ENCODE measurements around the gene DLG2. TPM values are rescaled to one million over a fixed set of nuclear protein-coding genes. Genes with fewer than 3 reads are reported as not detected.

The DLG2 gene
- total RNA-seq, 1 donor from 2014 or later = 5.1 TPM

DNA sequence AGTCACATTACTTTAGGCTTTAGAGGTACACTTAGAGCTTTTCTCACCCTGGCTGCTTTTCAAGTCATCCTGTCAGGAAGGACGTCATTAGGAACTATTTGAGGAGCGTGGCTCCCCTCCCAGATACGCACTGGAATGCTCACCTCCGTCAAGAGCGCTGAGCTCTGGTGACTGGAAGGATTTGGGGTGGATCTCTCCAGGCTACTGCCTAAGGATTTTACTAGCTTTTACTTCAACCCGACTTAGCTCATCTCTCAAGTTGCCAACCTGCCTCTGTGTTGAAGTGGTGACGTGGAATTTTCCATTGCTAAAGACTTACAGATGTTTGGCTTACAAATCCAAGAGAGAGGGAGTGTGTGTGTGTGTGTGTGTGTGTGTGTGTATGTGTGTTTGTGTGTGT is 1985.6 kb downstream of the DLG2 start:
- Mint-ChIP-seq H3K27ac (ENCODE audit: unreplicated experiment) (no peak overlapping the region), H3K4me3 (ENCODE audit: unreplicated experiment) (no peak overlapping the region), H3K36me3 (ENCODE audit: low read depth, unreplicated experiment) (no peaks in the 10 kb centered on the region), H3K27me3 (ENCODE audit: unreplicated experiment) (no peaks in the 10 kb centered on the region), H3K9me3 (ENCODE audit: unreplicated experiment) (no peaks in the 10 kb centered on the region), H3K4me1 (ENCODE audit: unreplicated experiment) (peaks cover 4% of the 10 kb centered on the region)
- DNase-seq (ENCODE audit: low spot score) = no peak
- TF ChIP-seq CTCF (IDR thresholded peaks at IDR 0.05; ENCODE audit: unreplicated experiment) = no peak

DNA sequence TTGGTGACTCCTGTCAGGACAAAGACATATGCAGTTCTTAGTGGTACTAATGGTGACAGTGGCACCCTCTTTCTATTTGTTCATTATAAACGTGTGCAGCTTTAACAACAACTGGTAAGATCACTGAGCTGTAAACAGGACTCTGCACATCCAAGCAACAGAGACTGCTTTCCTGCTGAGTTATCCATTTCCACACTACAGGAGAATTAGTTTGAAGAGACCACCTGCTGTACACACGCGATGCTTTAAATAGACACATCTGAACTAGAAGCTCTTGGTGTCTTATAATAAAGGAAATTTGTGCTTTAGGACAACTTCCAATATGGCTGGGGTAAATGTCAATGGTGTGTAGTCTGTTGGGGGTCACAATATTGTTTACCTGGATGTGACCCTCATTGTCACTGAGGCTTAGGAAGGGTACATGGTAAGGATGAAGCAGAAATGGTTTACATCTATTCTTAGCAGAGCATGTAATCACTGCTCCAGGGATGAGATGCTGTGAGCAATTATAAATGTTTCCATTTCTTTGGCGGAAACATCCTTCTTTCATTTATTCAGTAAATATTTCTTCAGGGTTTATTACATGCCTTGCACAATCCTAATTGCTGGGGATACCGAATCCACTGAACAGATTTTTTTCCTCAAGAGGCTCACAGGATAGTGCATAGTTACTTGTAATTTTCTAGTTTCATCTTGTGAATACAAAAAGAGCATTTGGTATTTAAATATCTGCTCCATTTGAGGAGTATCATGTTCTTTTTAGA is 1987.0 kb downstream of the DLG2 start:
- Mint-ChIP-seq H3K27me3 (ENCODE audit: unreplicated experiment) (no peaks in the 10 kb centered on the region), H3K4me3 (ENCODE audit: unreplicated experiment) (no peak overlapping the region), H3K27ac (ENCODE audit: unreplicated experiment) (no peak overlapping the region), H3K4me1 (ENCODE audit: unreplicated experiment) (peaks cover 2% of the 10 kb centered on the region), H3K9me3 (ENCODE audit: unreplicated experiment) (no peaks in the 10 kb centered on the region), H3K36me3 (ENCODE audit: low read depth, unreplicated experiment) (no peaks in the 10 kb centered on the region)
- TF ChIP-seq CTCF (IDR thresholded peaks at IDR 0.05; ENCODE audit: unreplicated experiment) = no peak
- no peak for DNase-seq (ENCODE audit: low spot score)

DNA sequence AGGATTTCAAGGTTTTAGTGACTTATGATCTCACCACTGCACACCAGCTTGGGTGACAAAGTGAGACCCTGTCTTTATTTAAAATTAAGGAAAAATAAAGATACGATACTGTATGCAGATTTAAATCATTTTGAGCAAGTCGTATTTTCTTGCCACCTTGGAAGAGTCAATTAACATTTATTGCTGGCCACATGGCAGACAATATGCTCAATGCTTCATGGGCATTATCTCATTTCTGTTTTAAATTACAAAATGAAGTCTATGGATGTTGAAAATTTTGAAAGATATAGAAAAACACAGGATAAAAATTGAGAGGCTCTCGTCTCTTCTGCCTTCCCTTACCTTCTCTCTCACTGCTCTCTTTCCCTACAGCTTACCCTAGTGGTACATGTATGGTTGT is 1992.0 kb downstream of the DLG2 start:
- TF ChIP-seq CTCF (IDR thresholded peaks at IDR 0.05; ENCODE audit: unreplicated experiment) = no peak
- H3K27ac Mint-ChIP-seq (ENCODE audit: unreplicated experiment) = no peak overlapping the region

GRCh38 chr11:83630211-83630610 is 1996.9 kb downstream of the DLG2 start:
- no peaks in the 10 kb centered on the region for H3K27me3 Mint-ChIP-seq (ENCODE audit: unreplicated experiment)
- no peaks in the 10 kb centered on the region for H3K9me3 Mint-ChIP-seq (ENCODE audit: unreplicated experiment)
- no peak overlapping the region for H3K27ac Mint-ChIP-seq (ENCODE audit: unreplicated experiment)

More for the DNA sequence above, 1992.0 kb downstream of the DLG2 start:
- Mint-ChIP-seq H3K36me3 (ENCODE audit: low read depth, unreplicated experiment) (no peaks in the 10 kb centered on the region), H3K4me1 (ENCODE audit: unreplicated experiment) (no peaks in the 10 kb centered on the region), H3K27me3 (ENCODE audit: unreplicated experiment) (no peaks in the 10 kb centered on the region), H3K9me3 (ENCODE audit: unreplicated experiment) (no peaks in the 10 kb centered on the region), H3K4me3 (ENCODE audit: unreplicated experiment) (no peak overlapping the region)
- DNase-seq (ENCODE audit: low spot score) = no peak

More at GRCh38 chr11:83630211-83630610, 1996.9 kb downstream of the DLG2 start:
- DNase-seq (ENCODE audit: low spot score) = no peak
- TF ChIP-seq CTCF (IDR thresholded peaks at IDR 0.05; ENCODE audit: unreplicated experiment) = no peak
- Mint-ChIP-seq H3K36me3 (ENCODE audit: low read depth, unreplicated experiment) (no peaks in the 10 kb centered on the region), H3K4me3 (ENCODE audit: unreplicated experiment) (no peak overlapping the region), H3K4me1 (ENCODE audit: unreplicated experiment) (peaks cover 6% of the 10 kb centered on the region)
